Activated CD8-positive, alpha-beta memory T cell treated with anti-CD3 and anti-CD28 coated beads, Interleukin-2, amount 50 U/mL, for 48 hours (primary cell): ENCODE results near the gene TMC6.
"Not testable (repeated sequence)": the region's sequence is repeated elsewhere in the genome, so short reads cannot be mapped to it uniquely, and the experiment has no call there.

Experiments
- DNase-seq: peaks from one replicate; pipeline ENCODE4 v3.0.0-alpha.2; 2020

TMC6 gene, protein sequence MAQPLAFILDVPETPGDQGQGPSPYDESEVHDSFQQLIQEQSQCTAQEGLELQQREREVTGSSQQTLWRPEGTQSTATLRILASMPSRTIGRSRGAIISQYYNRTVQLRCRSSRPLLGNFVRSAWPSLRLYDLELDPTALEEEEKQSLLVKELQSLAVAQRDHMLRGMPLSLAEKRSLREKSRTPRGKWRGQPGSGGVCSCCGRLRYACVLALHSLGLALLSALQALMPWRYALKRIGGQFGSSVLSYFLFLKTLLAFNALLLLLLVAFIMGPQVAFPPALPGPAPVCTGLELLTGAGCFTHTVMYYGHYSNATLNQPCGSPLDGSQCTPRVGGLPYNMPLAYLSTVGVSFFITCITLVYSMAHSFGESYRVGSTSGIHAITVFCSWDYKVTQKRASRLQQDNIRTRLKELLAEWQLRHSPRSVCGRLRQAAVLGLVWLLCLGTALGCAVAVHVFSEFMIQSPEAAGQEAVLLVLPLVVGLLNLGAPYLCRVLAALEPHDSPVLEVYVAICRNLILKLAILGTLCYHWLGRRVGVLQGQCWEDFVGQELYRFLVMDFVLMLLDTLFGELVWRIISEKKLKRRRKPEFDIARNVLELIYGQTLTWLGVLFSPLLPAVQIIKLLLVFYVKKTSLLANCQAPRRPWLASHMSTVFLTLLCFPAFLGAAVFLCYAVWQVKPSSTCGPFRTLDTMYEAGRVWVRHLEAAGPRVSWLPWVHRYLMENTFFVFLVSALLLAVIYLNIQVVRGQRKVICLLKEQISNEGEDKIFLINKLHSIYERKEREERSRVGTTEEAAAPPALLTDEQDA

DNA sequence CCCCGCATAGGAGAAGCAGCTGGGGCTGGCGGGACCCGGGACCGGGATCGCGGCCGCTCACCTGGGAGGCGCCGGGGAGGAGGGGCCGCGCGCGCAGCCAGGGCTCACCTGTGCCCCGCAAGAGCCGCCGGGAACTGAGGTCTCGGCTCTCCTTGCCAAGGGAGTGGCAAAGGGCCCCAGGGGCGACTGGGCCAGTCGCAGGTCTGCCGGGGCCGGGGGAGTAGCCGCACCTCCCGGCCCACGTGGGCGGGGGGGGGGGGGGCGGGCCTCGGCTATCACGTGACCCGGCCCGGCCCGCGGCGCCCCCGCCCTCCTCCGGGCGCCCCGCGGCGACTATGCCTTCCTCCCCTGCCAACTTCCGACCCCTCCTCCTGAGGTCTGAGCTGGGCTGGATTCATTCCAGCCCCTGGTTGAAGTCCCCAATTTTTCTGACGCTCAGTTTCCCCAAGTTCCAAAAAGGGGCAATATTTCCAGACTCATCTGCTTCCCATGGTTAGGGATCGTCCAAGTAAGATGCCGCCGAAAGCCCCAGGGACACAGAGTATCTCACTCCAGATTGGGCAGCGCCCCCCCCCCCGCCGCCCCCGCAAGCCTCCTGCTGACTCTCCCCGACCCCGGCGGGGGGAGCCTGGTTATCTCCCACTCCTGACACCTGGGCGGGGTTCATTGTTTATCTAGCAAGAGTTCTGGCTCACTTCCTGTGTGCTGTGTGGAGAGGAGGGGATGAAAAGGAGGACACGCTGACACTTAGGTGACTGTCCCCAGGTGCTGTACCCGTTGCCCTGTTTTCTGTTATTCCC is at the start of gene TMC6:
Gene TMC6 (minus strand): TSS at position 205 of the 800 bp plus-strand sequence. CDS start 1,923 bp downstream, outside the sequence.
- peak; percentile 80 for DNase-seq

DNA sequence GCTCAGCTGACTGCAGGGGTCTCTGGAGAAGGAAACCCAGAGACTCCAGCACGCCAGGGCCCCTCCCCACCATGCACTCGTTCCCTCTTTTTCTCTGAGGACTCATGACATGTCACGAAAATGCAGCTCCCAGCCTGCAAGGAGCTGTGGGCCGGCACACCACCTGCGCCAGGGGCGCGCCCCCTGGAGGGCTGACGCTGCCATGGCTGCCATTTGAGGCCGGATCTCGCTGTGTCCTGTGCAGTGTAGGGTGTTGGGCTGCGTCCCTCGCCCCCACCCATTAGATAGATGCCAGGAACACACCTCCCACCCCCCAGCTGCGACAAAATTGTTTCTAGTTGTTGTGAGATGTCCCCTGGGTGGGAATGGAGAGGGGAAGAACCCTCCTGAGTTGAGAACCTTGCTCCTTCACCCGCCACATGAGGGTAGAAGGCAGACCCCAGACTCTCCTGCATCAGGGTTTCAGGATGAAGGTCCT is 48.0 kb upstream of the TMC6 start:
- peak; percentile 90 for DNase-seq

DNA sequence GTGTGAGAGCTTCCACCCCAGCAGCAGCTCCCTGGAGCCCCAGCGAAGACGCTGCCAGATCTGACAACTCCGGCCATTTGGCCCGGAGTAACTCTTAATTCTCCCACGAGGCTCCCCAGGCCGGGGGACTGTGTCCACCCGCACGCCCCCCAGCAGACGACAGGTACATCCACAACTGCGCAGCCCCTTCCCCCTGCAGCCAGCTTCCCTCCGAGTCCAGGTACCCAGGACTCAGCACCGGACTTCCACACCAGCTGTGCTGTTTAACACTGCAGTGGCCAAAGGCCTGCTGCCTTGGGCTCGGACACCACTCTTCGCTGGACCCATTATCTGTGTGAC is 47.1 kb upstream of the TMC6 start:
- DNase-seq: no peak

DNA sequence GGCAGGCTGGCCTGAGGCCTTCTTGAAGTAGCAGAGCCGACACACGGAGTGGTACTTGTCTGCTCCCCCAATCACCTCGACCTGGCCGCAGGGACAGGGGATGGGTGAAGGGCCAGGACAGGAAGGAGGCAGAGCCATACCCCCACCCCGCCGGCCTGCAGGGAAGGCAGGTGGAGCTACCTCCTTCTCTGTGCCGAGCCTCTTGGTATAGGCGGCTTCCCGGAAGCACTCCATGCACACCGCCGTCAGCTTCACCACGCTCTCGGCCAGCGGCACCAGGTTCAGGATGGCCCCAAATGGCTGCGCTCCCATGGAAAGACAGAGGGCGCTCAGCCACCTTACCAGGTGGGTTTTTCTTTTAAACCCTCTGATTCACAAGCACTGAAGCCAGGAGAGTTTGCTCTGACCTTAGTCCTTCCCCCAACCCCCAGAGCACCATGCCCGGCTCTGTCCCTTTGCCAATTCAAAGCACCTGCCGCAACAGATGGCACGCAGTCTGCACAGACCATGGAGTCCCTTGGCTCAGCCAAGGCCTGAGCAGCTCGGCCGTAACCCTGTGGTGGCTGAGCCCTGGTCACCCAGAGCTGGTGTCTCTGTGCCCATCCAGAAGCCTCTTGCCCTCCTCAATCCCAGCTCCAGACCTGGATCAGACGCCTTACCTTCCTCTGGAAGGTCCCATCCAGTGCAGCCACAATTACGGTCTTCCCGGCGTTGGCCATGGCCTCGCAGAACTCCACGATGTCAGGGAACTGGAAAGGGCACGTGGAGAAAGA is 46.5 kb upstream of the TMC6 start:
- no peak for DNase-seq

DNA sequence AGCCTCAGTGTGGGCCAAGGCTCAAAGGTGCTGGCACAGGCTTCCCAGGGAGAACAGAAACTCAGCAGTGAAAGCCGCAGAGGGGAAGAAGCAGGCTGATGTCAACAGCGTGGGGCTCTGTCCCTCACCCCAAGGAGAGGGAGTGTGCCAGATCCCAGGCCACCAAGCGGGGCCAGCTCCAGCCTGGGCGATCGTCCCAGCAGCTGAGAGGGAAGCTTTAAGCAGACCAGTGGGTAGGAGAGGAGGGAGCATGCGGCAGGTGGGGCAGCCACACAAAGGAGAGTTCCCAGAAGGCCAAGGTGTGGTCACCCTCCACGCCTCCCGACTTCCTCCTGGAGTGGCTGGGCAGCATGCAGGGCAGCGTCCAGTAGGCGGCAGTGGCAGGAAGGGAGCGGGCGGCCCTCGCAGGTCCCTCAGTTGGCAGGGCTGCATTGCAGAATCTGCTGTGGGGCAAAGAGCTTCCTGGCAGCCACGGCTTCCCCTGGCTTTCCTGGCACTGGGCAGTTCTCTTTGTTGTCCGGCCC is 45.9 kb upstream of the TMC6 start:
- DNase-seq: no peak

DNA sequence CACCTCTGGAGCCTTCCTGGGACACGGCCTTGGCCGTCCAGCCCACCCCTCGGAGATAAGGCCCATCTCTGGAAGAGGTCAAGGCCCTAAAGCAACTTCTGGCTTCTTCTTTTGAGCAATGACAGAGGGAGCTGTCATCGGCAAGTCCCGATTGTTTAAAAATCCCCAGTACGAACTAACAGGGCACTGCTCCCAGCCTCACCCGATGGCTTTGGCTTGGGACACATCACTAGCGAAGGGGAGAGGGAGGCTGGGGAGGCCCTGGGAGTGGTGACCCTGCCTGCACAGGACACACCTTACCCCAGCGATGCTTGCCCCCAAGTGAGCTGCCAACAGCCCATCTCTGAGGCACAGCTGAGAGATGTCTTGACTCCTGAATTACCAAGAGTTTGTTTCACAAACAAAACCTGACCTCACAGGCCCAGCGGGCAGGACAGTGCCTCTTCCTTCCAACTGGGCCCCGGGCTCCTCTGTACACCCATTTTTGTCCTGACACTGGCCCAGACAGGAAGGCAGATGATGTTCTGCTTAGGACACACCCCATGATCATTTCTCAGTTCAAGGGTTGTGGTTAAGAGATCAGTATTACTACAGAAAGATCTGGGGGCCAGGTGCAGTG is 44.7 kb upstream of the TMC6 start:
- DNase-seq: no peak

DNA sequence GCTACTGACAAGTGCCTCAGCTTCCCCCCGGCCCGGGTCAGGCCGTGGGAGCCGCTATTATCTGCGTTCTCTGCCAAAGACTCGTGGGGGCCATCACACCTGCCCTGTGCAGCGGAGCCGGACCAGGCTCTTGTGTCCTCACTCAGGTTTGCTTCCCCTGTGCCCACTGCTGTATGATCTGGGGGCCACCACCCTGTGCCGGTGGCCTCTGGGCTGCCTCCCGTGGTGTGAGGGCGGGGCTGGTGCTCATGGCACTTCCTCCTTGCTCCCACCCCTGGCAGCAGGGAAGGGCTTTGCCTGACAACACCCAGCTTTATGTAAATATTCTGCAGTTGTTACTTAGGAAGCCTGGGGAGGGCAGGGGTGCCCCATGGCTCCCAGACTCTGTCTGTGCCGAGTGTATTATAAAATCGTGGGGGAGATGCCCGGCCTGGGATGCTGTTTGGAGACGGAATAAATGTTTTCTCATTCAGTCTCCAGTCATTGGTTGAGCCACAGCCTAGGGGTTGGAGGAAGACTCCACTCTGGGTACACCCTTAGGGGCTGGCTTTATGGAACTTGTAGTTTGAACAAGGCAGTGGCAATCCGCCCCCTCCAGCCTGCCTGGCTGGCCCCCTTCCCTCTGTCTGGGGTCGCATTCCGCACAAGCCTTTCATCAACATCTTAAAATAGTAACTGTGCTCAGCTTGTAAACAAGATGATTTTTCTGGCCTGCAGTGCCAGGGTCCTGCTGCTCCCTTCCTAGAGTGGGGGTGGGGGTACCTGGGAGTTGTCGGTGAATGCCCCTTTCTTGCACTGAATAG is 43.9 kb upstream of the TMC6 start:
- DNase-seq: no peak

DNA sequence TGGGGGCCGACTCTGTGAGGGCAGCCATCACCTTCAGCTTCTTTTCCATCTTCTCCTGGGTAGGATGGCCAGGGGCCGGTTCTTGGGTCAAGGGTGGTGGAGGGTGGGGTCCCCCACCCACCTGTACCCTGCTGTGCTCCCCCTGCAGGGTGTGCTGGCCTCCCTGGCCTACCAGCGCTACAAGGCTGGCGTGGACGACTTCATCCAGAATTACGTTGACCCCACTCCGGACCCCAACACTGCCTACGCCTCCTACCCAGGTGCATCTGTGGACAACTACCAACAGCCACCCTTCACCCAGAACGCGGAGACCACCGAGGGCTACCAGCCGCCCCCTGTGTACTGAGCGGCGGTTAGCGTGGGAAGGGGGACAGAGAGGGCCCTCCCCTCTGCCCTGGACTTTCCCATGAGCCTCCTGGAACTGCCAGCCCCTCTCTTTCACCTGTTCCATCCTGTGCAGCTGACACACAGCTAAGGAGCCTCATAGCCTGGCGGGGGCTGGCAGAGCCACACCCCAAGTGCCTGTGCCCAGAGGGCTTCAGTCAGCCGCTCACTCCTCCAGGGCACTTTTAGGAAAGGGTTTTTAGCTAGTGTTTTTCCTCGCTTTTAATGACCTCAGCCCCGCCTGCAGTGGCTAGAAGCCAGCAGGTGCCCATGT is 43.2 kb upstream of the TMC6 start:
- not testable (repeated sequence) for DNase-seq

DNA sequence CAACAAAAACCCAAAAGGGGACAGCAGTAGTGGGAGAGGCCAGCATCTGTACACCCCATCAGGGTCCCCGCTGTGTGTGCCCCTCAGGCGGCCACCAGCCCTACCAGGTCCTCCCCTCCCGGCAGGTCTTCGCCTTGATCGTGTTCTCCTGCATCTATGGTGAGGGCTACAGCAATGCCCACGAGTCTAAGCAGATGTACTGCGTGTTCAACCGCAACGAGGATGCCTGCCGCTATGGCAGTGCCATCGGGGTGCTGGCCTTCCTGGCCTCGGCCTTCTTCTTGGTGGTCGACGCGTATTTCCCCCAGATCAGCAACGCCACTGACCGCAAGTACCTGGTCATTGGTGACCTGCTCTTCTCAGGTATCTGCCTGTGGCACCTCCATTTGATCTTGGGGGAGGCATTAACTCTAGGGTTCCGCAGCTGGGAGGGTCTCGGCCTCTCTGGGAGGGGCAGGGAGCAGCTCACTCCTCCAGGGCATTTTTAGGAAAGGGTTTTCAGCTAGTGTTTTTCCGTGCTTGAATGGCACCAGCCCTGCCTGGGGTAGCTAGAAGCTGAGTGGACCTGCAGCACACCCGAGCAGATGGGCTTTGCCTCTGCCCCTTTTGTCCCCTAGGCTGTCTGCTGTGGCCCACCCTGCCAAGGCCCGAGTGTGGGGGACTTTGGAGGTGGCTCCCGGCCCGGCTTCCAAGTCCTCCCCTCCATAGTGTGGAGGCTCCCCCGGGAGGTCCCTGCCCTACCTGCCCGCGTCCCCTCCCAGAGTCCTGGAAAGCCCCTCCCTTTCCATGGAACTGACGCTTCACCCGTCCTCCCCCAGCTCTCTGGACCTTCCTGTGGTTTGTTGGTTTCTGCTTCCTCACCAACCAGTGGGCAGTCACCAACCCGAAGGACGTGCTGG is 42.4 kb upstream of the TMC6 start:
- peak; percentile 63 for DNase-seq

DNA sequence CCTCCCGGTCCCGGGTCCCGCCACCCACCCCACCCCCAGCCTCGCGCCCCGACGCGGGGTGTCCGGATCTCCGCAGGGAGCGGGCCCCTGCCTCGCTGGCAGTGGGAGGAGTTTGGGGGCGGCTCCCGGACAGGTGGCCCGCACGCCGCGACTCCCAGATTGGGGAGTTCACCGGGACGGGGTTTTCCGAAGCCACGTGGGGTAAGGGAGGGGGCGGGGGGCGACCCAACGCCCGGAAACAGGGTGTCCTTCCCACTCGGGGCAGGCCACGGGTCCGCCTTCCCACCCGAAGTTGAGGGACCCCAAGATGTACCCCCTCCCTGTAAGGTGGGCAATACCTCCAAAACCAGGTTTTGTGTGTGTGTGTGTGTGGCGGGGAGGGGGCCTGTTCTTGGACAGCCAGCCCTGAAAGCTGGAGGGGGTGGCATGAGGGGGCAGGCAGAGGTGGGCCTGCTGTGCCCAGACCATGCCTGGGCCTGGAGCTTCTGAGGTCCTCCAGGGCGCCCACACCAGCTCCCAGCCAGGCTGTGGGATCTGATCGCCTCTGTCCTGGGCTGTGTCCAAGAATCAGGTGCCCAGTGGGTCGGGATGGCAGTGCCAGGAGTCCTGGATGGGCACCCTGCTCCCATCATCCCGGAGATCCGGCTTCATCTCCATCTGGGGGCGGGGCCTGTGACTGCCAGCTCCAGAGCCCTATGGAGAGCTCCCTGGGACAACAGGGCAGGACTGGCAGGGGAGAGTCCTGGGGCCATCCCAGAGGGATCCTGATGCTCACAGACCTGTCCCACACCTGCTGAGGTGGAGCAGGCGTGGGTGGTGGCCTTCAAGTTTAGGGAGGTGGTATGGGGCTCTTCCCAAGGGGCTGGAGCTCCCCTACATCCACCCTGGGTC is 40.6 kb upstream of the TMC6 start:
- peak; percentile 80 for DNase-seq

DNA sequence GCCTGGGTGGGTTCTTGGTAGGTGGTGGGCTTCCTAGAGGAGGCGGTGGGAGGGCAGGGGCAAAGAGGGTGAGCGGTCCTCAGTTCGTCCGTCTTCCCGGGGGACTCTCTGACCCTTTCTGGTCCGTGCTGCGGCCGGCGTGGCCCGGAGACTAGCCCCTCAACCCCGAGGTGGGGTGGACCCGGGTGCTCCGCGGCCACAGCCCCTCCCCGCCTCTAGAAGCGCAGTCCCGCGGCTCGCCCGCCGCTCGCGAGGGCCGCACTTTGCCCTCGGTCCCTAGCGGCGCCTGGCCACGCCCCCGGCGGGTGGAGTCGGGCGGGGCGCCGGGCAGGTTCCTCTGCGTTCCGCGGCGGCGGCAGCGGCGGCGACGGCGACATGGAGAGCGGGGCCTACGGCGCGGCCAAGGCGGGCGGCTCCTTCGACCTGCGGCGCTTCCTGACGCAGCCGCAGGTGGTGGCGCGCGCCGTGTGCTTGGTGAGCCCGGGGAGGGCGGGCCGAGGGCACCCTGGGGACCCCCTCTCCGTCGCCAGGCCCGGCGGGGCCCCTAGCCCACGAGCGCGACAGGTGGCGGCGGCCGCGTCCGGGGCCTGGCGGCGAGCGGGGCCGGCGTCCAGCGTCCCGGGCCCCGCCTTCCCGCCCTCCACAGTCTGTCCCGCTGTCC is 39.8 kb upstream of the TMC6 start, which contains the start of gene SYNGR2:
Gene SYNGR2 (plus strand): TSS at position 340 of the 661 bp plus-strand sequence. CDS start 36 bp downstream, at position 376.
- DNase-seq: peak; percentile 96

DNA sequence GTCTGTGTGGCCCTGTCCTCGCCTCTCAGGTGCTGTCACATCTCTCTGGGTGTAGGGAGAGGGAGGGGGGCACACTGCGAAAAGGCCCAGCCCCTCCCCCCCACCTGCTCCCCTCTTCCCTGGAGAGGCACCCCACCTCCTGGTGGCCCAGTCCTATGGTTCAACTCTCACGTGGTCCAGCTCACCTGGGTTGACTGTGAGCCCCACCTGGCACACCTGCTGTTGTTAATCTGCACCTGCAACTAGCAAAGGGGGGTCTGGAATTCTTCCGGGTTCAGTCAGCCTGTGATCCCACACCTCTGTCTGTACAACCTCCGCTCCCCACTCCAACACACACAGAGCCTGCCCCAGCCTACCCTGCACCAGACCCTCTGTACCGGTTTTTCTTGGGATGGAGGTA is 37.9 kb upstream of the TMC6 start:
- no peak for DNase-seq

DNA sequence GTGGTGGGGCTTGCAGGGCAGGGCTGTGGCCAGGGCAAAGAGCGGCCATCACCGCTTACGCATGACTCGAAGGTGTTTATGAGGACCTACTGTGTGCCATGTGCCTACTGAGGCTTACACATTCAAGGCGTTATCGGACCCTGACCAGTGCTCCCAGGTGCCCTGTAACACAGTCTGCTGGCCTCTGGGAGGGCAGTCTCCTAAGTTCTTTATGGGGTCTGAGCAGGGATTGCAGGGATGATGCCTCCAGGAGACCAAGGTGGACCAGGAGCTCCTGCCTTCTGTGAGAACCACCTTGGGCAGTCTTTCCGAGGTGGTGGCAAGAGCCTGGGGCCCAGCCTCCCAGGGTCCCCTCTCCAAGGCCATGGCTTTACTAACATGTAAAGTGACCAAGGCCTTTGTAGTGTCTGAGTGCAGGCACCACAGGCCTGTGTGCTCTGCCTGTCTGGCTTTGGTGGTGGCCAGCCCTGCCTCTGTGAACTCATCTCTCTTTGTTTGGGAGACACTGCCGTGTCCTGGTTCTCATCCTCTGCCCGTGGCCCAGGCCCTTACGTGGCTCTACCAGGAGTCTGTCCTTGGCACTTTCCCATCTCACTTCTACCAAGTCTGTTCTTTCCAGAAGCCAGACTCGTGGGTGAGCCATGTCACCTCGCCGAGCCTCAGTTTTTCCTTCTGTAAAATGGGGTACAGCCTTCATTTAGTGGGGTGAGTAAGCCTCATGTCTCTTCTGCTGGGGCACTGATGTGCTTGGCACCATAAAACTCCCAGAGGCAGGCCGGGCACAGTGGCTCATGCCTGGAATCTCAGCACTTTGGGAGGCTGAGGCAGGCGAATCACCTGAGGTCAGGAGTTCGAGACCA is 36.4 kb upstream of the TMC6 start:
- no peak for DNase-seq

DNA sequence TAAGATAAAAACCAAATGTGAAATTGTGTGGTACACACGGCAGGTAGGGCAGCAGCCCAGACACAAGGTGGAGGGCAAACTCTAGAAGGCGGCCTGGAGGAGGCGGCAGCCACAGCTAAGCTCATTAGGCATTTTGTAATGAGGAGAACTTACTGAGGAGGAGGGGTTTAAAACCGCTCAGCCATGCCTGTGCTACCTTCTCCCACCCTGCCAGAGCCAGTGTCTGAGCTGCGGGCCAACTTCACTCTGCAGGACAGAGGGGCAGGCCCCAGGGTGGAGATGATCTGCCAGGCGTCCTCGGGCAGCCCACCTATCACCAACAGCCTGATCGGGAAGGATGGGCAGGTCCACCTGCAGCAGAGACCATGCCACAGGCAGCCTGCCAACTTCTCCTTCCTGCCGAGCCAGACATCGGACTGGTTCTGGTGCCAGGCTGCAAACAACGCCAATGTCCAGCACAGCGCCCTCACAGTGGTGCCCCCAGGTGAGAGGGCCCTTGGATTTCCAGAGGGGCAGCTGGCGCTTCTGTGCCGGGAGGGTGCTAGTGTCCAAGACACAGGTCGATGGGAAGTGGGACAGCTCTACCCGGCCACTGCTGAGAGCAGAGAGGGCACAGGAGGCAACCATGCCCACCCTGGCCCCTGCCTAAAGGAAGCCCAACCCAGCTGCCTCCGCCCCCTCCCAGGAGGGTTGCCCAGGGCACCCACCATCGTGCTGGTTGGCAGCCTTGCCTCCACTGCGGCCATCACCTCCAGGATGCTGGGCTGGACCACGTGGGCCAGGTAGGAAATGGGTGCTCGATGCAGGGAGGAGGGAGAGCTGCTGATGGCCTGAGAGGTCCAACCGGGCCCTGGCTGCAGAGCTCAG is 35.6 kb upstream of the TMC6 start:
- no peak for DNase-seq

DNA sequence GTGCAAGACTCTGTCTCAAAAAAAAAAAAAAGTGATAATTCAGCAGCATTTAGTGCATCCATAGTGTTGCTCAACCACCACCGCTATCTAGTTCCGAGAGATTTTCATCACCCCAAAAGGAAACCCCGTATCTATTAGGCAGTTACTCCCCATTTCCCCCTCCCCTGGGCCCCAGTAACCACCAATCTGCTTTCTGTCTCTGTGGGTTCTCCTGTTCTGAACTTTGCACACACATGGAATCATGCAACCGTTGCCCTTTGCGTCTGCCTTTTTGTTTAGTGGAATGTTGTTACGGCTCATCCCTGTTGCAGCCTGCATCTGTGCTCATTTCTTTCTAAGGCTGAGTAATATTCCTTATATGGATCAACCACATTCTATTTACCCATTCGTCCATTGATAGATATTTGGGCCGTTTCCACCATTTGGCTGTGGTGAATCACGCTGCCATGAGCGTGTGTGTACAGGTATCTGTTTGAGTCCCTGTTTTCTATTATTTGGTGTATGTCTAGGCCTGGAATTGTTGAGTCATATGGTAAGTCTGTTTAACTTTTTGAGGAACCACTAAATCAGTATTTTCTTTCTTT is 31.1 kb upstream of the TMC6 start:
- DNase-seq: no peak
